HG03280 (cell line): Measurements from ENCODE around the gene CYBA.

Experiments
- ATAC-seq: cut with Tn5 transposase; IDR thresholded peaks from one replicate; pipeline ENCODE4 v1.9.1; 2021; ENCODE audit warnings: mild to moderate bottlenecking, moderate library complexity; ENCODE audit not compliant: unreplicated experiment

Gene CYBA

DNA sequence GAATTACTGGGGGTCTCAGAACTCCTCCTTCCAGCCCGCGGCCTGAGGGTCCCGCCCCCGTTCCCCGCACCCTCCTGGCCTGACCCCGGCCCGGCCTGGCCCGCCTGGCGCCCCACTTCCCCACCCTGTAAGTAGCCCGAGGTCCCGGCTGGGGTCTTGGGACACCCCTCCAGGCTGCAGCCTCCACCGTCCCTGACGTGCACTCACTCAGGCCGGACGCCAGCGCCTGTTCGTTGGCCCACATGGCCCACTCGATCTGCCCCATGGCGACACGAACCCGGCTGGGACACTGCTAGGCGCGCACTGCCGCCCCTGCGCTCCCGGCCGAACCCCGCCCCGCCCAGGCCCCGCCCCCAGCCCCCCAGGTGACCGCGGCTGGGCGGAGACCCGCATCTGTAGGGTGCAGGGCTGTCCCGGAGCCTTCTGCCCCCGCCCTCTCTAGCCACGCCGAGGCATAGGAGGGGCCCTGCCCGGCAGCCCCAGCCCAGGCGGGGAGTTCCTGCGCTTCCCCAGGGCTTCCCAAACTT lies at the start of gene CYBA:
Gene CYBA (minus strand): TSS at position 305 of the 527 bp plus-strand sequence. CDS start 40 bp downstream, at position 265.
- ATAC-seq, result peak; percentile 75

DNA sequence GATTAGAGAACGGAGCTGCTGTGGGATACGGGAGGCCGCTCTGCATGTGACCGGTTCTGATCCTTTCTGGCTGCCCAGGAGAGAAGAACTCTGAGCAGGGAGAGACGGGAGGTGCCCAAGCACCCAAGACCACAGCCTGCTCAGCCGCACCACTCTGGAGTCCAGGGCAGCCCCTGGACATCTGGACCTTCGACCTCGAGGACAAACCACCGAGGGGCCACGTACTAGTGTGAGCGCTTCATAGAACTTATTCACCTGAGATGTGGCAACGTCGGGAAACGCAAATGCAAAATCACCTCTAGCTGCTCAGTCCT lies 49.4 kb upstream of the CYBA start:
- no peak for ATAC-seq

DNA sequence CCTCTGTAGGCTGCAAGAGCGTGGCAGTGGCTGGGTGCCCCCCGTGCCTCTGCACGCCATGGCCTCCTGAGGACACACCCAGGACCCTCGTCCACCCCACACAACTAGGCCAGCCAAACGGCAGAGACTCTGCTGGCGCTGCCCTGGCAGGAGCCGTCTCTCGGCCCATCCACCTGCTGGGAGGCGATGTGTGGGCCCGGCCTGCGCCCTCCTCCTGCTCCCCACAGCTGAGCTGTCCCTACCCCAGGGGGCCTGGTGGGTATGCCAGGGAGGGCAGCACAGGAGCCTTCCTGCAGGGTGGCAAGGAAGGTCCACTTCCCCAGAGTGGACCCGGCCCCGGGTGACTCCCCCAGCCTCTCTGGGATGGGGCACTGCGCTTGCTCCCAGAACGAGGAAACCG lies 48.3 kb upstream of the CYBA start:
- ATAC-seq, result no peak

DNA sequence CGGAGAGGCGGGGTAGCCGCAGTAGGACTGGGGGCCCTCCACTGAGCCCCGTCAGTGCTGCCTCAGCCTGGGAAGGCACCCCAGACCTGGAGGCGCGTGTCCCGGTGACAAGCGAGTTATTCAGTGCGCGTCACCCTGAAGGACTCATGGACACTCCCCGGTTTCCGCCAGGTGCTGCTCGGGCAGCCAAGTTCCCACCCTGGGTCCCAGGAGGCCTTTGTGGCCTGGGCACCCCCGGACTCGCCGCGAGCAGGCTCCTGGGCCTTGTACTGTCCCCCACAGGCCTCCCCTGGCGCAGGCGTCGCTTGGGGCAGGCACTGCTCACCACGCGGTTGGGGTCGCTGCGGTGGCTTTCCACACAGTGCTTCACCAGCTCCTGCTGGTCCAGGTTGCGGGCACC lies 47.8 kb upstream of the CYBA start:
- ATAC-seq, result no peak

DNA sequence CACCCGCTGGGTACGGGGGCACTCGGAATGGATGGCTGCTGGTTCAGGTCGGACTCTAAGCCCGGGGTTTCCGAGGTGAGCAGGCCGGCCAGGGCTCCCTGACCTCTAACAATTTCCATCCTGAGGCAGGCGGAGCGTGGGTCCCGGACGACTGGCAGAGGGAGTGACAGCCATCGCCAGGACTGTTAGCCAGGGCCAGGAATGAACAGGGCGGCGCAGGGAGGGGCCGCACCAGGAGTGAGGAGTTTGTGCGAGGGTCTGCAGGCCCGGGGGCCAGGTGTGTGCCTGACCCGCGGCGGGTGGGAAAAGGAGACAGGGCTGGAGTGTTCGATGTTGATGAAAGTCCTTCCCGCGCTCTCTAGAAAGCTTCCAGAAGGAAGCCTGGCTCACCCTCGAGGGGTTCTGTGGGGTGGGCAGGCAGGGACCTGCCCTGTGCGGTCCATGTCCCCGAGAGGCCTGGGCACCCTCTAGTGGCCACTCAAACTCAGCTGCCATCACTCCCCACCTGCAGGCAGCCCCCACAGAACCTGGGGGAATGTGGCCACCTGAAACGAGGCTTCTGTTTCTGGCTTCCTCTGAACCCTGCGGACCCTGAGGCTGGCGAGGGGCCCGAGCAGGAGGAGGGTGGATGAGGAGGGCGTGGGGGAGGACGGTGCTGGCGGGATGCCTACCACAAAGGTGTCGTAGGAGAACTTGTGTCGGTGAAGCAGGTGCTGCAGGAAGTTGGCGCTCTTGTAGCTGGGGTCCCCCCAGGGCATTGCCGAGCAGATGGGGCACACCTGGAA lies 47.2 kb upstream of the CYBA start:
- ATAC-seq, result no peak

GRCh38 chr16:88697116-88697830 lies 46.4 kb upstream of the CYBA start:
- no peak for ATAC-seq

GRCh38 chr16:88696441-88696840 lies 45.6 kb upstream of the CYBA start:
- ATAC-seq, result no peak

GRCh38 chr16:88695753-88696152 lies 44.9 kb upstream of the CYBA start:
- no peak for ATAC-seq

DNA sequence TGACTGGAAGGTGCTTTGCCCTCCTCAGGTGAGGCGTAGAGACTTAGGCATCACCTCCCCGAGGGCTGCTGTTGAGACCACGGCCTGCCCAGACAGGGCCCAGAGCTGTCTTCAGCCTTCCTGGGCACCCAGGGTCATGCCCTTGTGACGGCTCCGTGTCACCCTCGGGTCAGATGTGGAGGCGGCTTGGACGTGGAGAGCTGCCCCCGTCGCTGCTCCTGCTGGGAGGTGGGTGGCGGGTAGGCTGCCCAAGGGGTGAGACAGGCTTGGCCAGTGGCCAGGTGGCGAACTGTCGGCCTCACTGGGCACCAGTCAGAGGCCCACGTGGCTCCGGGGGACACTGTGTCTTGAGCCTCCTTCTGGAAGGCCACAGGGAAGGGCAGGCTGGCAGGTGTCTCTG lies 44.4 kb upstream of the CYBA start:
- no peak for ATAC-seq

DNA sequence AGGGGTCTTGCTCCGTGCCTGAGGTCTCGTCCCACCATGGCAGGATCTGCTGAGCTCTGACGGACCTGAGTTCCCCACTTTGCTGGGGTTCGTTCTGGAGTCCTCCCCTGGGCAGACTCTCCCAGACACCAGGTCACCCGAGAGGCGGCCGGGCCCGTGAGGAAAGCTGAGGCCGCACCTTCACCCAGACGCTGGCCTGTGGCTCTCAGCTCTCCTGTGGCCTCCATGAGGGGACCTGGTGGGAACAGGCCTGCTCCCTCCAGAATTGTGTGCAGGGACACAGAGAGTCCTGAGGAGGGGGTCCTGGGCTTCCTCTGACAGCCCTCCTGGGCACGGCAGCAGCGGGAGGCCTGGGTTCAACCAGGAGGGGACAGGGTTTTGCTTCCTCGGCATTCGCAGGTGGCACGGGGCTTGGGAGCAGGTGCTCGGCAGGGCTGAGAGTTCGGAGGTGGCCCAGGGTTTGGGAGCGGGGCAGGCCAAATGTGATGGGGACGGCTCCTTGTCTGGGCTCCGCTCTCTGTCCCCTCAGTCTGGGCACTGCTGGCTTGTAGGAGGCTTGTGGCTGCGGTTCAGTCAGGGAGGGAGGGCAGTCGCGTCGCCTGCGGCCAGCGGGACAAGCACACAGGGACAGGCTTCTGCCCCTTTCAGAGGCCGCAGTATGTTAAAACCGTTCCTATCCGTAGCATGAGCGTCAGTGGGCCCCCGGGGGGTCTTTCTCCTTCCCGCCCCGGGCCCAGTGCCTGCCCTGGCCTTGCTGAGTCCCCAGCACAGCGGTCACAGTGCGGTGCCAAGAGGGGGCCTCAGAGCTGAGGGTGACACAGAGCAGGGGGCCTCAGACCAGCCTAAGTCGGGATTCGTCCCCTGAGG lies 43.6 kb upstream of the CYBA start:
- no peak for ATAC-seq

DNA sequence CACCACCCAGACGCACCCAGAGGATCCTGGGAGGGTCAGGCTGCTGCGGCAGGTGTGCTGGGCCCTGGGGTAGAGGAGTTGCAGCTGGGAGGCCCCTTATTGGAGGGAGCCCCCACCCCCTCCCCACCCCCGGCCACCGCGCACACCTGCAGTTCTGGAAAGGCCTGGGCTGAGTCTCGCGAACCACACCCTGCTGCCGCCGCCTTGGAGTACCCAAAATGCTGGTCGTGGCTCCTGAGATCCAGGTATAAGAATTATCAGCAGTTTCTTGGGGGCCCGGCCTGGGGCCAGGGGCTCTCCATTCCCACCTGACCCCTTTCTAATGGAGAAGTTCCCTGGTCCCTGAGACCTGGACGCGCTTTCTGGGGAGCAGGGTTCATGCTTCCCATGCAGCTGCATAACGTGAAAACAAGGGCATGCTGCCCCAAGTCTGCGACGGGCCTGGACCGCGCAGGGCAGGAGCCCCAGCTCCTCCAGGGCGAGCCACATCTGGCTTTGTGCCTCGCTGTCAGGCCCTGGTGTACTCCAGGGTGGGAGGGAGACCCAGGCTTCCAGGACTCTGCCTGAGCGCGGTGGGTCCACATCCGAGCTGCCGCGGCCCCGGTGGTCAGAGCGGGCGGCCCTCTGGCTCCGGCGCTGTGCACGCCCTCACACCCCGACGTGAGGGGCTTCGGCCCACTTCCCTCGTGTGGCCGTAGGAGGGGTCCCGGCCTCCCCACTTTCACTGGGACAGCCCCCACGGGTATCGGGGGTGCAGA lies 42.7 kb upstream of the CYBA start:
- ATAC-seq, result no peak

GRCh38 chr16:88692861-88693260 lies 42.0 kb upstream of the CYBA start:
- ATAC-seq, result no peak

GRCh38 chr16:88691924-88692560 lies 41.2 kb upstream of the CYBA start:
- ATAC-seq, result no peak

GRCh38 chr16:88691129-88691813 lies 40.4 kb upstream of the CYBA start:
- no peak for ATAC-seq

- ATAC-seq, result no peak
Measured at GRCh38 chr16:88690341-88691128, 39.7 kb upstream of the CYBA start.

- ATAC-seq, result no peak
Measured at GRCh38 chr16:88688013-88688778, 37.3 kb upstream of the CYBA start.

GRCh38 chr16:88687676-88688012 lies 36.8 kb upstream of the CYBA start:
- no peak for ATAC-seq

- ATAC-seq, result no peak
Measured at GRCh38 chr16:88687254-88687576, 36.4 kb upstream of the CYBA start.
